Measurements from ENCODE around the gene CTNS.

The CTNS gene

GRCh38 chr17:3668279-3669084 lies 31.9 kb downstream of the CTNS start, which contains the start of the genes EMC6 and TAX1BP3:
Gene EMC6 (plus strand): TSS chr17:3668812. CDS start chr17:3669147, 335 bp downstream.
Gene TAX1BP3 (minus strand): TSS chr17:3668578. CDS start chr17:3668526, 52 bp downstream.
- DNase-seq, result peak; percentile 99
- H3K27me3 Mint-ChIP-seq (ENCODE audit: low read depth, poor library complexity), result peaks cover 2% of the 10 kb centered on the region

GRCh38 chr17:3669085-3669347 lies 32.5 kb downstream of the CTNS start:
- peaks cover 57% of the 10 kb centered on the region for H3K4me1 Mint-ChIP-seq
- TF ChIP-seq CTCF (IDR thresholded peaks at IDR 0.05), result no peak
- peak overlapping the region; percentile 99 for H3K27ac Mint-ChIP-seq
- peaks cover 2% of the 10 kb centered on the region for H3K27me3 Mint-ChIP-seq (ENCODE audit: low read depth, poor library complexity)
- no peaks in the 10 kb centered on the region for H3K9me3 Mint-ChIP-seq
- DNase-seq, result no peak
- peak overlapping the region; percentile 99 for H3K4me3 Mint-ChIP-seq
- H3K36me3 Mint-ChIP-seq (ENCODE audit: low read depth), result peaks cover 18% of the 10 kb centered on the region

More at GRCh38 chr17:3668279-3669084, 31.9 kb downstream of the CTNS start, which contains the start of the genes EMC6 and TAX1BP3:
- H3K4me3 Mint-ChIP-seq, result peak within 1 kb of the TSS; percentile 99
- TF ChIP-seq CTCF (IDR thresholded peaks at IDR 0.05), result no peak
- peaks cover 51% of the 10 kb centered on the region for H3K4me1 Mint-ChIP-seq
- peaks cover 18% of the 10 kb centered on the region for H3K36me3 Mint-ChIP-seq (ENCODE audit: low read depth)
- no peaks in the 10 kb centered on the region for H3K9me3 Mint-ChIP-seq
- H3K27ac Mint-ChIP-seq, result peak within 1 kb of the TSS; percentile 99

GRCh38 chr17:3669548-3669947 lies 33.0 kb downstream of the CTNS start:
- peaks cover 60% of the 10 kb centered on the region for H3K4me1 Mint-ChIP-seq

GRCh38 chr17:3672571-3672970 lies 36.0 kb downstream of the CTNS start:
- peaks cover 48% of the 10 kb centered on the region for H3K4me1 Mint-ChIP-seq
- no peak overlapping the region for H3K4me3 Mint-ChIP-seq

More at GRCh38 chr17:3669548-3669947, 33.0 kb downstream of the CTNS start:
- H3K9me3 Mint-ChIP-seq, result no peaks in the 10 kb centered on the region
- H3K4me3 Mint-ChIP-seq, result peak overlapping the region; percentile 99
- peaks cover 2% of the 10 kb centered on the region for H3K27me3 Mint-ChIP-seq (ENCODE audit: low read depth, poor library complexity)
- DNase-seq, result no peak
- no peak for TF ChIP-seq CTCF (IDR thresholded peaks at IDR 0.05)
- peaks cover 18% of the 10 kb centered on the region for H3K36me3 Mint-ChIP-seq (ENCODE audit: low read depth)
- H3K27ac Mint-ChIP-seq, result peak overlapping the region; percentile 99

GRCh38 chr17:3675886-3676285 lies 39.3 kb downstream of the CTNS start:
- Mint-ChIP-seq H3K9me3 (no peaks in the 10 kb centered on the region), H3K4me3 (no peak overlapping the region), H3K36me3 (ENCODE audit: low read depth) (peaks cover 14% of the 10 kb centered on the region), H3K27me3 (ENCODE audit: low read depth, poor library complexity) (peaks cover 11% of the 10 kb centered on the region), H3K4me1 (peaks cover 42% of the 10 kb centered on the region), H3K27ac (no peak overlapping the region)
- no peak for DNase-seq
- TF ChIP-seq CTCF (IDR thresholded peaks at IDR 0.05), result no peak

More at GRCh38 chr17:3672571-3672970, 36.0 kb downstream of the CTNS start:
- peaks cover 18% of the 10 kb centered on the region for H3K36me3 Mint-ChIP-seq (ENCODE audit: low read depth)
- no peak for DNase-seq
- no peaks in the 10 kb centered on the region for H3K9me3 Mint-ChIP-seq
- H3K27me3 Mint-ChIP-seq (ENCODE audit: low read depth, poor library complexity), result peaks cover 7% of the 10 kb centered on the region
- TF ChIP-seq CTCF (IDR thresholded peaks at IDR 0.05), result no peak
- H3K27ac Mint-ChIP-seq, result no peak overlapping the region
